ENCODE measurements around the gene S100B.

GRCh38 chr21:46620846-46621245 lies 16.0 kb upstream of the S100B start:
- TF ChIP-seq CTCF (IDR thresholded peaks at IDR 0.05; ENCODE audit: borderline replicate concordance, extremely low read depth, low read length, poor library complexity, severe bottlenecking) (no peak), EZH2 (IDR thresholded peaks at IDR 0.05; ENCODE audit: borderline replicate concordance, low read depth, low read length, severe bottlenecking) (no peak)

All from DND-41 (cell line).